Measurements from ENCODE around the gene DLEU7. TPM values are rescaled to one million over a fixed set of nuclear protein-coding genes. Genes with fewer than 3 reads are reported as not detected.

DLEU7 gene
- total RNA-seq, 1 experiment from 2014 or later = 1.5 TPM

- Mint-ChIP-seq H3K4me1 (no peaks in the 10 kb centered on the region), H3K9me3 (peaks cover 17 to 19% of the 10 kb centered on the region in 2 experiments), H3K36me3 (ENCODE audit: insufficient read depth in 1 of 3, low read depth in 3 of 3) (peaks cover 18 to 35% (median 35%) of the 10 kb centered on the region in 3 experiments), H3K4me3 (no peak overlapping the region), H3K27me3 (ENCODE audit: low read depth) (peaks cover 45% of the 10 kb centered on the region), H3K27ac (no peak overlapping the region)
- Histone ChIP-seq H3K23me2 (ENCODE audit: insufficient read length, low read depth, low read length, poor library complexity, severe bottlenecking) (no peaks in the 10 kb centered on the region), H2BK20ac (ENCODE audit: low read depth, low read length, poor library complexity, severe bottlenecking) (no peak overlapping the region), H4K5ac (ENCODE audit: insufficient read length, low read depth, low read length) (no peak overlapping the region), H2BK15ac (ENCODE audit: low read depth, low read length) (no peak overlapping the region), H3K14ac (ENCODE audit: insufficient read depth, low read length) (no peak overlapping the region), H3K56ac (ENCODE audit: insufficient read length, low read depth, low read length) (no peak overlapping the region), H4K20me1 (ENCODE audit: control insufficient read depth, insufficient read depth, insufficient read length) (no peaks in the 10 kb centered on the region), H3K4me1 (ENCODE audit: insufficient read depth, low read length) (no peaks in the 10 kb centered on the region), H2AFZ (ENCODE audit: low read length) (no peak overlapping the region), H4K8ac (replicated peaks; ENCODE audit: insufficient read length, low read depth, low read length) (no peak overlapping the region), H3K4me2 (ENCODE audit: insufficient read depth, insufficient read length, low read length) (no peak overlapping the region), H3K79me2 (ENCODE audit: insufficient read depth, low read length) (no peaks in the 10 kb centered on the region), H3K9ac (ENCODE audit: extremely low read depth, insufficient read length, low read length) (no peak overlapping the region), H3K23ac (ENCODE audit: insufficient read length, low read depth, low read length) (no peak overlapping the region), H2BK12ac (ENCODE audit: insufficient read length, low read depth, low read length) (no peak overlapping the region), H2BK5ac (ENCODE audit: insufficient read length, low read length) (no peak overlapping the region), H3K18ac (ENCODE audit: insufficient read length, low read depth, low read length) (no peak overlapping the region), H3K4ac (ENCODE audit: low read depth, low read length) (no peak overlapping the region), H3K27me3 (ENCODE audit: insufficient read depth, low read length) (no peaks in the 10 kb centered on the region), H3K27ac (ENCODE audit: insufficient read length, low read depth, low read length) (no peak overlapping the region), H3K79me1 (ENCODE audit: insufficient read depth, low read depth, low read length, poor library complexity, severe bottlenecking) (no peaks in the 10 kb centered on the region), H2AK5ac (ENCODE audit: insufficient read length, low read length) (no peak overlapping the region), H2BK120ac (ENCODE audit: low read depth, low read length, poor library complexity, severe bottlenecking) (no peak overlapping the region), H3T11ph (ENCODE audit: low read length) (no peak overlapping the region), H4K91ac (ENCODE audit: insufficient read length, low read depth, low read length) (no peak overlapping the region), H3K9me3 (ENCODE audit: control insufficient read depth, low read depth, low read length) (no peaks in the 10 kb centered on the region)
- no peak for TF ChIP-seq CTCF (conservative IDR thresholded peaks at IDR 0.05)
- no CpG with 5 or more reads among the region's 4 CpGs for WGBS (ENCODE audit: extremely low coverage, insufficient read length, low lambda C conversion rate)
- no peak for DNase-seq
These were observed 12.0 kb downstream of the DLEU7 start for GRCh38 chr13:50831512-50831911.

All from H9 (cell line).